Mesothelial cell of epicardium (in vitro differentiated cells): ENCODE measurements around the gene CHTF18. TPM values are rescaled to one million over a fixed set of nuclear protein-coding genes. Genes with fewer than 3 reads are reported as not detected.

ENCODE experiments used
- DNase-seq, 2 experiments: peaks; one replicate each; pipeline ENCODE4 v3.0.0; 2021; ENCODE audit warnings: low spot score in 2 of 2; ENCODE audit not compliant: unreplicated experiment in 2 of 2
- H3K27ac Mint-ChIP-seq: 2 replicates; pipeline ENCODE4 v1.8.0; 2021; ENCODE audit warnings: mixed read lengths
- H3K27me3 Mint-ChIP-seq: 2 replicates; pipeline ENCODE4 v1.8.0; 2021; ENCODE audit warnings: low read depth, mixed read lengths
- H3K36me3 Mint-ChIP-seq: 2 replicates; pipeline ENCODE4 v1.8.0; 2021; ENCODE audit warnings: mixed read lengths
- H3K4me1 Mint-ChIP-seq: 2 replicates; pipeline ENCODE4 v1.8.0; 2021; ENCODE audit warnings: mixed read lengths
- H3K4me3 Mint-ChIP-seq: 2 replicates; pipeline ENCODE4 v1.8.0; 2021; ENCODE audit warnings: mild to moderate bottlenecking, moderate library complexity, mixed read lengths
- H3K9me3 Mint-ChIP-seq: 2 replicates; pipeline ENCODE4 v1.8.0; 2021; ENCODE audit warnings: mixed read lengths
- total RNA-seq: library from RNA; stranded (reverse); gene quantifications from 3 replicates; pipeline ENCODE4 v1.2.1, GENCODE V29; 2021
- TF ChIP-seq, protein P1 (sequence below): fragments of 200-600 bp; sonication (generic); IDR thresholded peaks from one replicate; pipeline ENCODE4 v1.5.0; 2021; ENCODE audit warnings: antibody characterized with exemption; ENCODE audit not compliant: unreplicated experiment

CHTF18 gene
- total RNA-seq, 1 donor from 2014 or later = 89.2 TPM

DNA sequence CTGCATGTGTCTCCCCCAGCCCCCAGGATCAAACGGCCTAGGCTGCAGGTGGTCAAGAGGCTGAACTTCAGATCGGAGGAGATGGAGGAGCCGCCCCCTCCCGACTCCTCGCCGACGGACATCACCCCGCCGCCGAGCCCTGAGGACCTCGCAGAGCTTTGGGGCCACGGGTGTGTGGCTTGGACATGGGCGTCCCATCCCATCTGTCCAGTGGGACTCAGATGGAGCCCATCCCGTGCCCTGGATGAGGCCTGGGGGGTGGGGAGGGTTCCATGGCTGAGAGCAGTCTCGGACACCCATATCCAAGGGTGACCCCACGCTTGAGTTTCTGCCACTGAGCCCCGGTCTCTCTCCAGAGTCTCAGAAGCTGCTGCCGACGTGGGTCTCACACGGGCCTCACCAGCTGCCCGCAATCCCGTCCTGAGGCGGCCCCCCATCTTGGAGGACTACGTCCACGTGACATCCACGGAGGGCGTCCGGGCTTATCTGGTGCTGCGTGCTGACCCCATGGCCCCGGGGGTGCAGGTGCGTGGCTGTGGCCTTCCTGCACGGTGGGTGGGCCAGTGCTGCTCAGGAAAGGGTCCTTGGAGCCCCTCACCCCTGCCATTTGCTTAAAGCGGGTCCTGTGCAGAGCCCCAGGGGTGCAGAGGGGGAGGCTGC is 901 bp downstream of the CHTF18 start:
- Mint-ChIP-seq H3K4me3 (peak overlapping the region; percentile 58), H3K4me1 (peaks cover 2% of the 10 kb centered on the region), H3K27me3 (no peaks in the 10 kb centered on the region), H3K27ac (no peak overlapping the region), H3K9me3 (no peaks in the 10 kb centered on the region), H3K36me3 (peaks cover 10% of the 10 kb centered on the region)
- TF ChIP-seq, protein P1, sequence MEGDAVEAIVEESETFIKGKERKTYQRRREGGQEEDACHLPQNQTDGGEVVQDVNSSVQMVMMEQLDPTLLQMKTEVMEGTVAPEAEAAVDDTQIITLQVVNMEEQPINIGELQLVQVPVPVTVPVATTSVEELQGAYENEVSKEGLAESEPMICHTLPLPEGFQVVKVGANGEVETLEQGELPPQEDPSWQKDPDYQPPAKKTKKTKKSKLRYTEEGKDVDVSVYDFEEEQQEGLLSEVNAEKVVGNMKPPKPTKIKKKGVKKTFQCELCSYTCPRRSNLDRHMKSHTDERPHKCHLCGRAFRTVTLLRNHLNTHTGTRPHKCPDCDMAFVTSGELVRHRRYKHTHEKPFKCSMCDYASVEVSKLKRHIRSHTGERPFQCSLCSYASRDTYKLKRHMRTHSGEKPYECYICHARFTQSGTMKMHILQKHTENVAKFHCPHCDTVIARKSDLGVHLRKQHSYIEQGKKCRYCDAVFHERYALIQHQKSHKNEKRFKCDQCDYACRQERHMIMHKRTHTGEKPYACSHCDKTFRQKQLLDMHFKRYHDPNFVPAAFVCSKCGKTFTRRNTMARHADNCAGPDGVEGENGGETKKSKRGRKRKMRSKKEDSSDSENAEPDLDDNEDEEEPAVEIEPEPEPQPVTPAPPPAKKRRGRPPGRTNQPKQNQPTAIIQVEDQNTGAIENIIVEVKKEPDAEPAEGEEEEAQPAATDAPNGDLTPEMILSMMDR = no peak
- no peak for DNase-seq

DNA sequence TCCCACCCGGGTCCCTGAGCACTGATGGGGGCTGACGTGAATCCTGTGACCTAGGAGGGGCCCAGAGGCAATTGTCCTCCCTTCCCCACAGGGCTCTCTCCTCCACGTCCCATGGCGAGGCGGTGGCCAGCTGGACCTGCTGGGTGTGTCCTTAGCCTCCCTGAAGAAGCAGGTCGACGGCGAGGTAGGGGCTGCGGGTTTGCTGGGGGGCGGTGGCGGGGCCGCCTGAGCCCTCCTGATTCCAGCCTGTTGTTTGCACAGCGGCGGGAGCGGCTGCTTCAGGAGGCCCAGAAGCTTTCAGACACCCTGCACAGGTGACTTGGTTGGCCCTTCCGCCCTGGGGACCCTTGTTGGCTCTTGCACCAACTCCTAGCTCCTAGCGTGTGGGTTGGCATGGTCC is 1.7 kb downstream of the CHTF18 start:
- TF ChIP-seq, protein P1 = no peak
- peaks cover 2% of the 10 kb centered on the region for H3K4me1 Mint-ChIP-seq
- DNase-seq = no peak
- H3K27me3 Mint-ChIP-seq = no peaks in the 10 kb centered on the region
- peaks cover 10% of the 10 kb centered on the region for H3K36me3 Mint-ChIP-seq
- no peak overlapping the region for H3K27ac Mint-ChIP-seq
- peak overlapping the region; percentile 58 for H3K4me3 Mint-ChIP-seq
- no peaks in the 10 kb centered on the region for H3K9me3 Mint-ChIP-seq

DNA sequence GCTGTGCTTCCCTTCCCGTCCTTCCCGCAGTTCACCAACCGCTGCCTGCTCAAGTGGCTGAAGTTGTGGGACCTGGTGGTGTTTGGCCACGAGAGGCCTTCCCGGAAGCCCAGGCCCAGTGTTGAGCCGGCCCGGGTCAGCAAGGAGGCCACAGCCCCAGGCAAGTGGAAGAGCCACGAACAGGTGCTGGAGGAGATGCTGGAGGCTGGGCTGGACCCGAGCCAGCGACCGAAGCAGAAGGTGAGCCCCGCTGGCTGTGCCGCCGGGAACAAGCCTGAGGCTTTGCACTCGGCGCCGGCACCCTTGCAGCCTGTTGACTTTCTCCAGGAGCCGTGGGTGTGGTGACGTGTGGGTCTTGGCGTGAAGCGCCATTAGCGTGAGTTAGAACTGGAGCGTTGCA is 2.7 kb downstream of the CHTF18 start:
- DNase-seq = no peak
- Mint-ChIP-seq H3K27ac (no peak overlapping the region), H3K4me1 (peaks cover 2% of the 10 kb centered on the region), H3K4me3 (no peak overlapping the region), H3K9me3 (no peaks in the 10 kb centered on the region), H3K36me3 (peaks cover 12% of the 10 kb centered on the region), H3K27me3 (no peaks in the 10 kb centered on the region)
- TF ChIP-seq, protein P1 = no peak

DNA sequence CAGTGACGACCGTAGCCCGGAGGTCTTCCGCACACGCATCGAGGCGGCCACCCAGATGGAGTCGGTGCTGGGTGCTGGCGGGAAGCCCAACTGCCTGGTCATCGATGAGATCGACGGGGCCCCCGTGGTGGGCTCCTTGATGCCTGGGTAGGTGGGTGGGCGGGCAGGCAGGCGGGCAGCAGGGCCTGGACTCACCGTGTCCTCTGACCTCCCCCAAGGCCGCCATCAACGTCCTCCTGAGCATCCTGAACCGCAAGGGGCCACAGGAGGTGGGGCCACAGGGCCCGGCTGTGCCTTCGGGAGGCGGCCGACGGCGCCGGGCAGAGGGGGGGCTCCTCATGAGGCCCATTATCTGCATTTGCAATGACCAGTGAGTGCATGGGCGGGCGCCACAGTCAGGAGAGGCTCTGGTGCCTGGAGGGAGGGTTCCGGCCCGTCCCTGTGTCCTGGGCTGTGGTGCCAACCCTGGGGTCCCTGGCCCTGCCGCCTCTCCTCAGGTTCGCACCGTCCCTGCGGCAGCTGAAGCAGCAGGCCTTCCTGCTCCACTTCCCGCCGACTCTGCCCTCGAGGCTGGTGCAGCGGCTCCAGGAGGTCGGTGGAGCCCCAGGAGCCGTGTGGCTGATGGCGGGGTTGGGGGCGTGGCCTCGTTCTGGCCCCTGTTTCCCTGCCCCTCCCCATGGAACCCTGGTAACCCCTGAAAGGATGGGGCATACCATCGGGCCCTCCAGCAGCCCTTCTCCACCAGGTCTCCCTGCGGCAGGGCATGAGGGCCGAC is 4.0 kb downstream of the CHTF18 start:
- no peak overlapping the region for H3K27ac Mint-ChIP-seq
- no peak for DNase-seq
- H3K27me3 Mint-ChIP-seq = no peaks in the 10 kb centered on the region
- H3K4me3 Mint-ChIP-seq = no peak overlapping the region
- H3K4me1 Mint-ChIP-seq = peaks cover 2% of the 10 kb centered on the region
- peaks cover 17% of the 10 kb centered on the region for H3K36me3 Mint-ChIP-seq
- TF ChIP-seq, protein P1 = no peak
- no peaks in the 10 kb centered on the region for H3K9me3 Mint-ChIP-seq

DNA sequence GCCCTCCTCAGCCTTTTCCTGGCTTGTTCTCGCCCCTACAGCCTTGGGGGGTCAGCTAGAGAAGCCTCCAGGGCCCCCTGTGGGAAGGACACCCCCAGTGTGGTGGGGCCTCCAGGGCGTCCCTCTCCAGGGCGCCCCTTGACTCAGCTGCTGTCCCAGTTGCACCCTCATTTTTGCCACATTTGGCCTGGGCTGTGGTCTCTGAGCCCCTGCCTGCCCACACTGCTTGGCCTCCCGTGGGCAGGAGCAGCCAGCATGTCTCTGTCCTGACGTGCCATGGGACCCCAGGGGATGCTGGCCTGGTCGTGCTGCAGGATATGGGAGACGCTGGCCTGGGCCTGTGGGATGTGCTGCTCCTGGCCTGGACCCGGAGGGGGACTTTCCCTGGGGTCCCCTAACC is 5.0 kb downstream of the CHTF18 start:
- Mint-ChIP-seq H3K36me3 (peaks cover 22% of the 10 kb centered on the region), H3K4me1 (no peaks in the 10 kb centered on the region), H3K27me3 (peaks cover 10% of the 10 kb centered on the region), H3K27ac (no peak overlapping the region), H3K4me3 (no peak overlapping the region), H3K9me3 (no peaks in the 10 kb centered on the region)
- no peak for DNase-seq
- TF ChIP-seq, protein P1 = no peak
